Measurements from ENCODE around the gene ENPP3. TPM values are rescaled to one million over a fixed set of nuclear protein-coding genes. Genes with fewer than 3 reads are reported as not detected.

ENPP3 gene
- total RNA-seq, 1 experiment from 2014 or later, result 0.15 TPM

GRCh38 chr6:131747821-131748353, 110.8 kb downstream of the ENPP3 start:
- WGBS (ENCODE audit: extremely low coverage, insufficient read length, low lambda C conversion rate), result no CpG with 5 or more reads among the region's 7 CpGs
- no peak overlapping the region for H2BK12ac ChIP-seq (ENCODE audit: insufficient read length, low read depth, low read length)
- H3K9me3 ChIP-seq (ENCODE audit: control insufficient read depth, low read depth, low read length), result no peaks in the 10 kb centered on the region
- H3K14ac ChIP-seq (ENCODE audit: insufficient read depth, low read length), result no peak overlapping the region
- H4K8ac ChIP-seq (replicated peaks; ENCODE audit: insufficient read length, low read depth, low read length), result no peak overlapping the region
- H3K56ac ChIP-seq (ENCODE audit: insufficient read length, low read depth, low read length), result no peak overlapping the region
- no peaks in the 10 kb centered on the region for H3K27me3 Mint-ChIP-seq (ENCODE audit: low read depth)
- peaks cover 5% of the 10 kb centered on the region; the same call in 1 of the 2 replicates for H3K4me1 ChIP-seq (ENCODE audit: insufficient read depth, low read length)
- H3K23ac ChIP-seq (ENCODE audit: insufficient read length, low read depth, low read length), result no peak overlapping the region
- H3K79me2 ChIP-seq (ENCODE audit: insufficient read depth, low read length), result no peaks in the 10 kb centered on the region
- DNase-seq, result no peak
- peak overlapping the region in 2 of 3 experiments; percentile 21 to 54; a peak in 3 of 7 replicates for H3K27ac Mint-ChIP-seq
- no peak overlapping the region for H3T11ph ChIP-seq (ENCODE audit: low read length)
- no peaks in the 10 kb centered on the region for H3K9me3 Mint-ChIP-seq
- H3K27me3 ChIP-seq (ENCODE audit: insufficient read depth, low read length), result no peaks in the 10 kb centered on the region
- no peak overlapping the region for H3K9ac ChIP-seq (ENCODE audit: extremely low read depth, insufficient read length, low read length)
- H3K4me1 Mint-ChIP-seq, result peaks cover 13 to 15% of the 10 kb centered on the region in 2 experiments
- H2BK120ac ChIP-seq (ENCODE audit: low read depth, low read length, poor library complexity, severe bottlenecking), result no peak overlapping the region
- H3K18ac ChIP-seq (ENCODE audit: insufficient read length, low read depth, low read length), result no peak overlapping the region
- no peak overlapping the region for H2AK5ac ChIP-seq (ENCODE audit: insufficient read length, low read length)
- no peak overlapping the region for H2BK5ac ChIP-seq (ENCODE audit: insufficient read length, low read length)
- H4K5ac ChIP-seq (ENCODE audit: insufficient read length, low read depth, low read length), result no peak overlapping the region
- H4K91ac ChIP-seq (ENCODE audit: insufficient read length, low read depth, low read length), result no peak overlapping the region
- no peak for TF ChIP-seq CTCF (conservative IDR thresholded peaks at IDR 0.05)
- H2BK15ac ChIP-seq (ENCODE audit: low read depth, low read length), result no peak overlapping the region
- H2BK20ac ChIP-seq (ENCODE audit: low read depth, low read length, poor library complexity, severe bottlenecking), result no peak overlapping the region
- H3K4me2 ChIP-seq (ENCODE audit: insufficient read depth, insufficient read length, low read length), result no peak overlapping the region
- H3K27ac ChIP-seq (ENCODE audit: insufficient read length, low read depth, low read length), result no peak overlapping the region
- no peak overlapping the region for H3K4ac ChIP-seq (ENCODE audit: low read depth, low read length)
- no peaks in the 10 kb centered on the region for H4K20me1 ChIP-seq (ENCODE audit: control insufficient read depth, insufficient read depth, insufficient read length)
- H3K4me3 Mint-ChIP-seq, result no peak overlapping the region
- no peaks in the 10 kb centered on the region for H3K23me2 ChIP-seq (ENCODE audit: insufficient read length, low read depth, low read length, poor library complexity, severe bottlenecking)
- no peaks in the 10 kb centered on the region for H3K79me1 ChIP-seq (ENCODE audit: insufficient read depth, low read depth, low read length, poor library complexity, severe bottlenecking)
- no peaks in the 10 kb centered on the region for H3K36me3 Mint-ChIP-seq (ENCODE audit: insufficient read depth in 1 of 3, low read depth in 3 of 3)
- no peak overlapping the region for H2AFZ ChIP-seq (ENCODE audit: low read length)

Data from H9 (cell line).